HL-60/S4 (cell line): ENCODE results near the gene NRF1.

ENCODE experiments used
- in situ Hi-C: fragments of 300-500 bp; cut with MboI; formaldehyde crosslinking; loops from 2 replicates; pipeline ENCODE4 v1.14.3; 2022; ENCODE audit warnings: low sequenced_read_pairs

NRF1 gene

GRCh38 chr7:129767120-129768015 lies 155.8 kb downstream of the NRF1 start:
- in situ Hi-C loops = no loop called here

- in situ Hi-C loops = no loop called here
Measured at GRCh38 chr7:129768614-129769399, 157.3 kb downstream of the NRF1 start.

GRCh38 chr7:129769400-129769774 lies 157.9 kb downstream of the NRF1 start:
- in situ Hi-C loops = no loop called here

GRCh38 chr7:129769866-129770808 lies 158.6 kb downstream of the NRF1 start:
- in situ Hi-C loops = no loop called here

GRCh38 chr7:129771201-129771927 lies 159.8 kb downstream of the NRF1 start:
- in situ Hi-C loops = no loop called here

- in situ Hi-C loops = no loop called here
Measured at GRCh38 chr7:129771928-129772479, 160.5 kb downstream of the NRF1 start.

- in situ Hi-C loops = no loop called here
Measured at GRCh38 chr7:129772646-129773280, 161.2 kb downstream of the NRF1 start.

- in situ Hi-C loops = no loop called here
Measured at GRCh38 chr7:129773328-129773731, 161.8 kb downstream of the NRF1 start.

GRCh38 chr7:129773871-129774270 lies 162.4 kb downstream of the NRF1 start:
- in situ Hi-C loops = no loop called here

- in situ Hi-C loops = no loop called here
Measured at GRCh38 chr7:129774359-129774758, 162.8 kb downstream of the NRF1 start.

GRCh38 chr7:129774871-129775694 lies 163.6 kb downstream of the NRF1 start:
- in situ Hi-C loops = no loop called here

- in situ Hi-C loops = no loop called here
Measured at GRCh38 chr7:129775695-129776361, 164.3 kb downstream of the NRF1 start.

GRCh38 chr7:129776362-129776722 lies 164.8 kb downstream of the NRF1 start:
- in situ Hi-C loops = no loop called here

GRCh38 chr7:129777195-129777844 lies 165.8 kb downstream of the NRF1 start:
- in situ Hi-C loops = no loop called here

- in situ Hi-C loops = no loop called here
Measured at GRCh38 chr7:129777993-129778769, 166.7 kb downstream of the NRF1 start.

- in situ Hi-C loops = no loop called here
Measured at GRCh38 chr7:129778770-129779601, 167.5 kb downstream of the NRF1 start.
